AG20443 (cell line): ENCODE measurements around the gene SIAH3.
"Not testable (repeated sequence)": the region's sequence is repeated elsewhere in the genome, so short reads cannot be mapped to it uniquely, and the experiment has no call there.

Experiments
- DNase-seq: peaks from one replicate; pipeline ENCODE4 v3.0.0; 2012; ENCODE audit warnings: low spot score, mixed read lengths

The SIAH3 gene

DNA sequence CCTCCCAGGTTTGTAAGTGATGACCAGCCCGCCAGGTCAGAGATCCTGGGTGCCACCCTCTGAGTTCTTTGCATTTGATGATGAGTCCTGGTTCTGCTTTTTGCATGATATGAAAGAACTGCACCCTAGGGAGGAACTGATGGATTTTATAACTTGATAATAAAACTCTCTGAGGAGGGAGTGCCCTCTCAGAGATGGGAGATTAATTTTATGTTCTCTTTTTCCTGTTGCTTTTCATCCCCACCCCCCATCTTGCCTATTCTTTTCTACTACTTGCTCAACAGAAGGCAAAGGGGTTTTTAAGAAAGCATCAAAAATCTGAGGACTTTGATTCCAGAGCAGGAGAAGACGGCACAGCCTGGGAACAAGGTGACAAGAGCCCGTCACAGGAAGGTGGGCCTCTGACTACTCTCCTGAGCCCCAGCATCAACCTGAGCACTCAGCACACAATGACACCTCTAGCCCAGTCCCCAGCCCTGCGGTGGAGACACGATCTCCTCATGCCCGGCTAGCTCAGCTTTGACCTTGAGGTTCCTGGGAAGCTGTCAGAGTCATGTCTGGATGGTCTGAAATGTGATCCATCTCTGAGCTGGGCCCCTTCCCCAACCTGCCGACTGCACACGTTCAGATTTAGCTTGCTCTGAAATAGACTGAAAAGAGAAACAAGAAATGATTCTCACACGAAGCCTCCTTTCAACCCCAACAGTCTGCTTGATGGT lies 69.1 kb downstream of the SIAH3 start:
- no peak for DNase-seq

DNA sequence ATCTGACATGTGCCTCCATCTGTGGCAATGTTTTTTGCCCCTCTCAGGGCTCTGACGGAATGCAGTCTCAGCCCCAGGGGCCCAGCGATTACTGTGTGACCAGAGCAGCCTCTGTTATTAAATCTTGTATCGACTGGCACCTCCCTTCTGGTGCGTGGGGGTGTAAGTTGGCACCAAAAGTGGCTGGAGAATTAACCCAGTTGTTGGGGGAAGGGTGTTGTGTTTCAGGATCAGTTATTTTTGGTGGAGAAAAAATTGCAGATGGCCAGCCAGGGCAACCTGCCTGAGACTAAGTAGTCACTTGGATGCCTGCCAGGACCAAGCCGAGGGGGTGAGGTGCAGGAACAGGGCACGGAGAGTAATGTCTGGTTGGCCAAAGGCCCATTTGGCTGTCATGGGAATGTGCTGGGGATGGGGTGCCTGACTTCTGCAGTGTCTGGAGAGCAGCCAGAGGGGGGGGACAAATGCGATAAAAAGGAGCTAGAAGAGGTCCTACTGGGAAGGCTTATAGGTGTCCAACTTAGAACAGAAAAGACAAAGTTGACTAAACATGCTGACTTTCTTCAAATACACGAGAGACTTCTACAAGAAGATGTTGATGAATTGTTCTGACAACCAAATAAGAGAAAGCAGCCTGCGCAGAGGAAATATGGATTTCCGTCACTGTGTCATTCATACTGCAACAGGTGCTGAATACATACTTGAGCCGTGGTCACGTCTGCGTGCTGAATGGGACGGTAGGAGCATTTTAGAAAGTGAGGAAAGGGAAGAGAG lies 69.8 kb downstream of the SIAH3 start:
- DNase-seq: no peak

DNA sequence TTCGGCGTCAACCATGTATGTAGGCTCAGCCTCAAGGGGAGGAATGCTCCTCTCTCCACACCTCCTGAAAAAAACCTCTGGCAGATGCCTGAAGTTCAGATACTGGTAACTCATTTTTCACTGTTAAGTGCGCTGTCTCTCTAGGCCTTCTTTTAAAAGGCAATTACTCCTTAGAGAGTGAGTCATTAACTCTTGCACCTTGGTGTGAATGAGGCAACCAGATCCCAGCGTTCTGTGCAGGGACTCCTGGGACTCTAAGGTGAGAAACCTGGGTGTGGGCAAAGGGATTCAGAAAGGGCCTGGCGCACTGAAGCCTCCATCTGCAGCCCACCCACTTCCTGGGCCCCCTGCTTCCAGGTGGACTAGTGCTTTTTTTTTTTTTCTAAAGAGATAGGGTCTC lies 71.7 kb downstream of the SIAH3 start:
- no peak for DNase-seq

GRCh38 chr13:45778882-45779281 lies 72.7 kb downstream of the SIAH3 start:
- DNase-seq: no peak

- no peak for DNase-seq
Observed at GRCh38 chr13:45776748-45777147, 74.8 kb downstream of the SIAH3 start.

DNA sequence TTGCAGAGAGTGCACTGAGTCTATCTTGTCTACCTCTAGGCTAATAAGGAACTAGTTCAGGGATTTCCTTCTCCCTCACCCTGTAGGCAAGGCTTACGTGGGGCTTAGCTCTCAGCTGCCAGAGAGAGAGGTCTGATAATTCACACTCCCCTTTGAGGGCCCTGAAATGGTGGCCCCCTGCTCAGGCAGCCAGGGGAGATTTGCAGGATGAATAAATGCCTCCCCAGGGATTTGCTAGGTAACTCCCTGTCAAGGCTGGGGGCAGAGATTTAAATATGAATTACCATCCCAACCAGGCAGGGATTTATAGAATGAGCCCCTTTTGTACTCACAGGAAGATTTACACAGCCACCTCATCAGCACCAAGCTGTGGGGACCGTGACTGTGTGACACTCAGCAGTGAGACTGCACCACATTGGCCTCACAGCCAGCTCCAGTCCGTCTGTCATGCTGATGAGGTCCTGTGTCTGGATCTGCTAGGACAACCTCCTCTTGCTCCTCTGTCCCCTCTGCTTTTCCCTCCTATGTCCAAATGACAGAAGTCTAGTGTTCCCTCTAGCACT lies 76.1 kb downstream of the SIAH3 start:
- no peak for DNase-seq

DNA sequence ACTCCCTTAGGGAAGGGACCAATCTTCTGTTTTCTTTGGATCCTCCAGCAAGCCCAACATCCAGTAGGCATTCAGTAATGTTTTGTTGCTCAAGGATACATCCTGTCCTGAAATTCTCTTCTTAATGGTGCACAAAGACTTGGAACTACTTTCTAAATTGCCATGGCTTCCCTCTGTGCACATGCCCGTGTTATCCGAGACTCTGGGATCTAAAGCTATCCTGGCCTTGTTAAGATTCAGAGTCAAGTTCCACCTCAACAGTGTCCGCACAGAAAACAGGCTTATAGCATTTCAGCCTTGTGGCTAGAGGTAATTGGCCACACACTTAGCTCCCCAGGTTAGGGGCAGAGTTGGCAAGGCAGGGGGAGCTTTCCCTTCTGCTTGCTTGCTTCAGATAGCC lies 77.6 kb downstream of the SIAH3 start:
- no peak for DNase-seq

DNA sequence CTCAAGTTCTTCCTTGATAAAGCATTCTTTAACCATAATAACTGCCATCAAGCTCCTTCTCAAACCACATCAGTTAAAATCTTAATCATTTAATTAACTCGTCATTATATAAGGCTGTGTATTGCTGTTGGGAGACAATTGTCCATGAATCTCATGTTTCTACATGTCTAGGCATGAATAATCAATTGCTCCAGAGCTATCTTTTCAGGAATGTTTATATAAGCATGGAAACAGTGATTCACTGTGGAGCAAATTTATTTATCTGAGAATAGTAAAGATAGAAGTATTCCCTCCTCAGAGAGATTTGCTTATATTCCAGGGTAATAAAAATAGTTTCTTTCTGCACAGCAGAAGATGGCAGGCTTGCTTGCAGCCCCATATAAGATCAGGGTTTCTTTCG lies 78.3 kb downstream of the SIAH3 start:
- no peak for DNase-seq

DNA sequence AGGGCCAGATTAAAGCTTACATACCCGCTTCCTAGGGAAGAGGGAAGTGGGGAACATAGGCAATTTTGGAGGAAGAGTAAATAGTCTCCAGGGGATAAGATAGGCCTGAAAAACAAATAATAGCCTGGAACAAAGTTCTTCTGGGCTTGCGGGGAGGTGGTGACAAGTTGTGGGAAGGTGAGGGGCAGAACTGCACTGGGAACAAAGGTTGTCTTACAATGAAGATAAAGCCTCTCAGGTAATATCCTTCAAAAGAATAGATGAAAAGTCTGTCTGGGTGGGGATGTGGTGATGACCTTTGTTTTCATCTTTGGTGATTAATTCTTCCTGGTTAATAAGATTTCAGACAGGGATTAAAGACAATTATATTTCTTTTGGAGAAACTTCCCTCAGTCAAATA lies 80.7 kb downstream of the SIAH3 start:
- DNase-seq: no peak

DNA sequence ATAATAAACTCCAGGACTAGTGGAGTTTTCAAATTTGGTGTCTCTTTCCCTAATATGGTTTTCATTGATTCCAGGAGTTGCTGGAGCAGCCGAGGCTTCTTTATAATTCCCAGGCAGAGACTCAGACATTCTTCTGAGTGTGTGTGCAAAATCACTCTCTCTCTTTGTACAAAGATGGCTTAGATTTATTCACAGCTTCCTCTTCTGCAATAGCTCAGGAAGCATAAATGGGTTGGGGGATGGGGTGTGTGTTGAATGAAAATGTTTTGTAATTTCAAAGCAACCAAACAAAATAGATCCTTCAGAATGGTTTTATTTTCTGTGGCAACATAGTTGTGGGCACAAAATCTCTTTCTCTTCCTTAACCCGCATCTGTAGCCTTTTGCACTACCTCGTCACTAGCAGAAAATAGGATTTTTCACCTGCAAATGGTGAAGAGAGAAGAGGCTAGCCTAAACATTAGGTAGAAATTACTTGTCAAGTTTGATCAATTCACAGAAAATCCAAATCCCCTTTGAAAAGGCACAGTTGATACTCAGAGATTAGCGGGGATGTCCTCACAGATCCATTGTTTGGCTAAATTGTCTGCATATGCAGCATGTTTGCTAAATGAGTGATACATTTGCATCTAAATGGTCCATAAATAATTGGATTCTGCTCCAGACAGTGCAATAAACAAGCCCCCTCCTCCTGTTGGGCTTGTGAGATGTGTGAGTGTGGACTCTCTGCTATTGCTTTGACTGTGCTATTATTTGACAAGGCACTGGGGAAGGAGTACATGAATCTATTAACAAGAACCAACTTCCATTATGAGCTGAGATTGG lies 82.7 kb downstream of the SIAH3 start:
- DNase-seq: no peak

GRCh38 chr13:45765464-45765863 lies 86.1 kb downstream of the SIAH3 start:
- no peak for DNase-seq

GRCh38 chr13:45763419-45763818 lies 88.1 kb downstream of the SIAH3 start:
- DNase-seq: no peak

DNA sequence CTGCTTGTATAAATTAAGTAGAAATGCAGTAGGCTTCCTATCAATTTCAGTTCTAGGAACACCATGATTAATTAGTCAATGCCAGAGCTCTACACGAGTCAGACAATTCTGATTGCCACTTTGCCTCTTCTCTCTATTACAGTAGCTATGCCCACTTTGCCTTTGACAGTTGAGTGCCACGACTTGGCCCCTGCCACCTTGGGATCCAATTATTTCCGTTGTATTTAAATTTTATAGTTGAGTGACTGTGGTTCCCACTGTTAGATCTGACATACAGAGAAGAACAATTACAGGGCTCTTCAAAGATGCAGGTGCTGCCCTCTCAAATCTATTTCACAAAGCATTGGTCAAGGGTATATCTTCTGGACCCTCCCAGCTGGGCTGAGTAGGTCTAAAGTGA lies 94.0 kb downstream of the SIAH3 start:
- DNase-seq: not testable (repeated sequence)

DNA sequence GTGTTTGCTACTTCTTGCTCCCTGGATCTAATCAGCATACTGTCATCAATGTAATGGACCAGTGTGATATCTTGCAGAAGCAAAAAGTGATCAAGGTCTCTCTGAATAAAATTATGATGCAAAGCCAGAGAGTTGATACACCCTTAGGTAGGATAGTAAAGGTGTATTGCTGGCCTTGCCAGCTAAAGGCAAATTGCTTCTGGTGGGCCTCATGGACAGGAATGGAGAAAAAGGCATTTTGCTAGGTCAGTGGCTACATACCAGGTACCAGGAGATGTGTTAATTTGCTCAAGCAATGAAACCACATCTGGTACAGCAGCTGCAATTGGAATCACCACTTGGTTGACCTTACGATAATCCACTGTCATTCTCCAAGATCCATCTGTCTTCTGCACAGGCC lies 95.1 kb downstream of the SIAH3 start:
- DNase-seq: not testable (repeated sequence)

GRCh38 chr13:45752510-45752909 lies 99.0 kb downstream of the SIAH3 start:
- no peak for DNase-seq

- no peak for DNase-seq
Observed at GRCh38 chr13:45751885-45752284, 99.7 kb downstream of the SIAH3 start.

- DNase-seq: no peak
Observed at GRCh38 chr13:45750566-45750965, 101.0 kb downstream of the SIAH3 start.

DNA sequence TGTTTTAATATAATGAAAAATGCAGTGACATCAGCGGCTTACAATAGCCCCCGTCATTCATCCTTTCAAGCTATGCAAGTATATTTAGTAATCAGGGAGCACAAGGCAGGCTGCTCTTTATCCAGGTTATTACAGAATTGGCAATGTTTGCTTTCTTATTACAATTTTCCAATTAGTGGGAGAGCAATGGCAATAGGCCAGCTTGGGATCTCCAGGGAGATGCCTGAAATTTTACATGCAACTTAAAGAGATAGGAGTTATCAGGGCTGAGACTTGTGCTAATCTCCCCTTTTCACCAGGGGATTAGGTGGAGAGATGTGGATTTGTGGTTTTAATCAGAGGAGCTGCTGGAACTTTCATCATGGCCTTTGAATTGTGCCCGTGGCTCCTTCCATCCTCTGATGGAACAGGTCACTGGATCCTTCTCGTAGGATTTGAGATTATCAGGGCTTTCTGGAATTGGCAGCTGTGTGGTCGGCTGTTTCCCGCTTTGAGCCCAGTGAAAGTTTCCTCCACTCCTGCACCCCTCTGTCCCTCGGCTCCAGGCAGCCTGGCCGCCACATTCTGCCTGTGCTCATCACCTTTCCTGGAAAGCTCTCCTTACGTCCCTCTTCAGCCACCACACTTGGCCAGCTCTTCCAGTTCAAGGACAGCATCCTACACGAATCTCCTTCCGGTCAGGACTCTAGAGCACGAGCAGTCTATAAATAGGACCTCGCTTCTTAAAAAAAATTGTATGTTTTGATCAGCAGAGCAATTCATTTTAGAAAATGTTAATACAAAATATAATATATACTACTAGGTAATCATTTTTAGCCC lies 102.4 kb downstream of the SIAH3 start:
- no peak for DNase-seq

DNA sequence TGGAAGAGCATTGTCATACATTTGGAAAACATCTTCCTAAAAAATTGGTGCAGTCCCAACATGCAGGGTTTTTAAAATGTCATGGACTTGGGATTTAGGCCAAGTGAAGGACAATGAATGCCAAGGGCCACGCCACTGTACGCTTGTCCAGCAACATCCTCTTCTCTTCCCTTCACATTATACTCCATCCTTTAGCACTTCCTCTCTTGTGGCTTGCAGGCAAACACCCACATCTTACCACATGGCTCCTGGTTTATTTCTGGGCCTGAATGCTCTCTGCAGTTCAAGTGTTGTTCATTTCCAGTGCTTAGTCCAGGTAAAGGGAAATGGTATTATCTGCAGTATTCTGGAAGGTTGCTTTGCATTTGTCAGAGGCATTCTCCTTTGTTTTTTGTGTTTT lies 104.5 kb downstream of the SIAH3 start:
- DNase-seq: no peak

DNA sequence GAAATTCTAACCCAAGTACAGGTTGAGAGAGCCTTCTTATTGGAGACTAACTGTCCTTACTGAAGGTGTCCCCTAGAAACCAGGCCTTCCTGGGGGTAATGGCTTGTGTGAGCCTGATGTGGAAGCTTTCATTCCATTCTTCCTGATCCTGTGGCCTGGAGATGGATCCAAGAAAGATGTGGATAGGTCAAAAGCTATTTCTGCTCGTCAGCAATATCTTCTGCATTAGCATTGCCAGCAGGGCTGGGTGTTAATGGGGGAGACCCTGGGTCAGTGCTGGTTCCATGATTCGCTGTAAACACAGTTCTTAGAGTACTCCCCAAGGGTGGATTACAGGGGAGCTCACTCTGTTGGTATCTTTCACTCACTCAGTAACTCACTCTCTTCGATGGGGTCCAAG lies 106.6 kb downstream of the SIAH3 start:
- DNase-seq: no peak

- DNase-seq: no peak
Observed at GRCh38 chr13:45742985-45743384, 108.6 kb downstream of the SIAH3 start.

GRCh38 chr13:45737571-45738017 lies 114.0 kb downstream of the SIAH3 start:
- no peak for DNase-seq
